ENCODE results near the gene WWOX. TPM values are rescaled to one million over a fixed set of nuclear protein-coding genes. Genes with fewer than 3 reads are reported as not detected.

Gene WWOX
- total RNA-seq, 1 donor from 2014 or later = 18.6 TPM

- H3K4me3 Mint-ChIP-seq (ENCODE audit: unreplicated experiment) = no peak overlapping the region
- H3K27ac Mint-ChIP-seq (ENCODE audit: unreplicated experiment) = no peak overlapping the region
- DNase-seq (ENCODE audit: low spot score) = no peak
- TF ChIP-seq CTCF (IDR thresholded peaks at IDR 0.05; ENCODE audit: unreplicated experiment) = no peak
- no peaks in the 10 kb centered on the region for H3K9me3 Mint-ChIP-seq (ENCODE audit: unreplicated experiment)
- peaks cover 6% of the 10 kb centered on the region for H3K4me1 Mint-ChIP-seq (ENCODE audit: unreplicated experiment)
- H3K36me3 Mint-ChIP-seq (ENCODE audit: low read depth, unreplicated experiment) = peaks cover 5% of the 10 kb centered on the region
- H3K27me3 Mint-ChIP-seq (ENCODE audit: unreplicated experiment) = no peaks in the 10 kb centered on the region
Measured at GRCh38 chr16:78113258-78113657, 13.8 kb downstream of the WWOX start.

GRCh38 chr16:78115659-78116058 lies 16.2 kb downstream of the WWOX start:
- TF ChIP-seq CTCF (IDR thresholded peaks at IDR 0.05; ENCODE audit: unreplicated experiment) = no peak
- Mint-ChIP-seq H3K4me1 (ENCODE audit: unreplicated experiment) (peaks cover 6% of the 10 kb centered on the region), H3K27ac (ENCODE audit: unreplicated experiment) (no peak overlapping the region), H3K9me3 (ENCODE audit: unreplicated experiment) (no peaks in the 10 kb centered on the region), H3K4me3 (ENCODE audit: unreplicated experiment) (no peak overlapping the region), H3K27me3 (ENCODE audit: unreplicated experiment) (no peaks in the 10 kb centered on the region), H3K36me3 (ENCODE audit: low read depth, unreplicated experiment) (peaks cover 5% of the 10 kb centered on the region)
- DNase-seq (ENCODE audit: low spot score) = no peak

DNA sequence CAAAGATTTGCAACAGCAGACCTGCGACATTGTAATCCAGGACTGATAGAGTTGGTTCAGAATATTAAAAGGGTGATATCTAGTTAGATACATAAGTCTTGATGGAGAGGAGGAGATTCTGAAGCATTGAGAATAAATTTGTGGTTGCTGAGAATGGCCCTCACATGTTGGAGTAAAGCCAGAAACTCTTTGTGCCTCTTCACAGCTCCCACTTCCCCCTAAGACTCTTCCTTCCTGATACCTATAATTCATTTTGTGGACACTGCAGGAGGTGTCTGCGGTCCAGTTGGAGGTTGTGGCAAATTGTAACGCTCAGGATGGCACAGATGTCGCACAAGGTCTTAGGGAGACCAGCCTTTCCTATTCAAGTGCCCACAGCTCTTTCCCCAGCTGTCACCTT lies 17.5 kb downstream of the WWOX start:
- Mint-ChIP-seq H3K36me3 (ENCODE audit: low read depth, unreplicated experiment) (peaks cover 5% of the 10 kb centered on the region), H3K9me3 (ENCODE audit: unreplicated experiment) (no peaks in the 10 kb centered on the region), H3K4me3 (ENCODE audit: unreplicated experiment) (no peak overlapping the region), H3K27me3 (ENCODE audit: unreplicated experiment) (no peaks in the 10 kb centered on the region), H3K4me1 (ENCODE audit: unreplicated experiment) (peaks cover 6% of the 10 kb centered on the region), H3K27ac (ENCODE audit: unreplicated experiment) (no peak overlapping the region)
- no peak for TF ChIP-seq CTCF (IDR thresholded peaks at IDR 0.05; ENCODE audit: unreplicated experiment)
- no peak for DNase-seq (ENCODE audit: low spot score)

DNA sequence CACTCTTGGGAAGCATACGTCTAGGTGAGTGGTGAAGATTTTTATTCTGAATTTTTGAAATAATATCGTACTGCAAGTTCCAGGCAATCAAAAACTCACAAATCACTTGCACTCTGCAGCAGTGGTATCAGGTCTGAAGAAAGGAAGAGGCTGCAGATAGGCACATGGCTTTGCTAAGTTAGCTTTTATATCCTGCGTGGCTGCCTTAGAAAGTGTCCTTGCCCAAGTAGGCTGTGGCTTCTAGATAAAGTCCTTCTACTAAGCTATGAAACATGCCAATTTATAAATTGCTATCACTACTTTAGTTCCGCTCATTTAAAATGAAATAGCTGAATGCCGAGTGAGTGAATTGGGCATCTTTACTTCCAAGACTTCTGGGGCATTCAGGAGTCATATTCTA lies 17.9 kb downstream of the WWOX start:
- H3K4me1 Mint-ChIP-seq (ENCODE audit: unreplicated experiment) = peaks cover 6% of the 10 kb centered on the region
- no peak for TF ChIP-seq CTCF (IDR thresholded peaks at IDR 0.05; ENCODE audit: unreplicated experiment)
- H3K27ac Mint-ChIP-seq (ENCODE audit: unreplicated experiment) = no peak overlapping the region
- no peaks in the 10 kb centered on the region for H3K27me3 Mint-ChIP-seq (ENCODE audit: unreplicated experiment)
- peaks cover 5% of the 10 kb centered on the region for H3K36me3 Mint-ChIP-seq (ENCODE audit: low read depth, unreplicated experiment)
- no peaks in the 10 kb centered on the region for H3K9me3 Mint-ChIP-seq (ENCODE audit: unreplicated experiment)
- no peak for DNase-seq (ENCODE audit: low spot score)
- no peak overlapping the region for H3K4me3 Mint-ChIP-seq (ENCODE audit: unreplicated experiment)

- Mint-ChIP-seq H3K27me3 (ENCODE audit: unreplicated experiment) (no peaks in the 10 kb centered on the region), H3K27ac (ENCODE audit: unreplicated experiment) (no peak overlapping the region), H3K4me1 (ENCODE audit: unreplicated experiment) (peaks cover 9% of the 10 kb centered on the region), H3K9me3 (ENCODE audit: unreplicated experiment) (no peaks in the 10 kb centered on the region), H3K4me3 (ENCODE audit: unreplicated experiment) (no peak overlapping the region), H3K36me3 (ENCODE audit: low read depth, unreplicated experiment) (peaks cover 5% of the 10 kb centered on the region)
- no peak for DNase-seq (ENCODE audit: low spot score)
- no peak for TF ChIP-seq CTCF (IDR thresholded peaks at IDR 0.05; ENCODE audit: unreplicated experiment)
Measured at GRCh38 chr16:78118469-78119025, 19.1 kb downstream of the WWOX start.
